Fibroblast of skin of left quadriceps (primary cell): ENCODE results near the gene ARHGAP4.

Source experiments
- DNase-seq, 2 experiments: peaks; one replicate each; pipeline ENCODE4 v3.0.0-alpha.2; 2013; ENCODE audit warnings: low read depth in 2 of 2

Gene ARHGAP4

DNA sequence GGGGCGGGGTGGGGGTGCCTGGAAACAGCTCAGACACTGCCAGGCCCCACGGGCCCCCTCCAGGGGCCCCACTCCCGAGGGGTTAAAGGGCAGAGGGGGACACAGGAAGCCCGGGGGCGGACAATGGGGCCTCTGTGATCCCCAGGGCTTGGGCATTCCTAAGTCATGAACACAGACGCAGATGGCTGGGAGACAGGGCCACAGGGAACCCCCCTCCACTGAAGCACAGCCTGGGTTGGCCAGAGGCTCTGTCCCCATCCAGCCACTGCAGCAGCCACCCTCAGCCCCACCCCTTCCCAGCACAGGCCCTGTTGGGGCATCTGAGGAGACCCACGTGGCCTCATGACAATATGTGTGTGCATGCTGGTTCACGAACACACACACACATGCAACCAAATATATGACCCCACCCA lies 44.0 kb downstream of the ARHGAP4 start:
- DNase-seq, result no peak

DNA sequence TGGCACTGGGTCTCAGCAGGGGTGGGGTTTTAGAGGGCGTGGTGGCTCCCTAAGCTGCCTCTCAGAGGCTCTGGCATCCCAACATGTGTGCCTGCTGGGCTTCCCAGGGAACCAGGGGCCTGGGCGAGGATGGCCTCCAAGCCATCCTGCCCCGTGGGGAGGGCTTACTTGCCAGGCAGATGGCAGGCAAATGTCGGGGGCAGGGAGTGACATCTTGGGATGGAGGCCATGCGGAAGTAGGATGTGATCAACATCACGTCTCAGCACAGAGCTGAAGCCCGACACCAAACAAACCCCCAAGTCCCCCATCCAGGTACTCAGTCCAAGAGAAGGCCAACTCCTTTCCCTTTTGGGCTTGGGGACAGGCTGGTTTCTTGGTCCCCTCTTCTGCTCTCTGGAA lies 44.8 kb downstream of the ARHGAP4 start:
- no peak for DNase-seq

DNA sequence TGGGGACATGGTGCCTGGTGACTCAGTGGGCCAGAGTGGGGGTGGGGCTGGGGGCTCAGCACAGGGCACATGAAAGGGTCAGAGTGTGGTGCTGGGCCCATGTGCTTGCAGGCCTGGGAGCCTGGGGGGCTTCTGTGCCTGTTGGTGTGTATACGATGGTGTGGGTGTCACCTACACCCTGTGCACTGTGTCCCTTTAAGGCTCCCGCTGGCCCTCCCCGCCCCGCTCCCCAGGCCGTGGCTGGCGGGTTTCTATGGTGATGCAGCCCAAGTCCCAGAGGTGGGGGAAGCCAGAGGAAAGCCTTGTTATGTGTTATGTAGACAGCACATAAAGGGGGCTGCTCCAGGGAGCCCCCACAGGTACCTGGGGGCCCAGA lies 45.6 kb downstream of the ARHGAP4 start:
- DNase-seq, result no peak

DNA sequence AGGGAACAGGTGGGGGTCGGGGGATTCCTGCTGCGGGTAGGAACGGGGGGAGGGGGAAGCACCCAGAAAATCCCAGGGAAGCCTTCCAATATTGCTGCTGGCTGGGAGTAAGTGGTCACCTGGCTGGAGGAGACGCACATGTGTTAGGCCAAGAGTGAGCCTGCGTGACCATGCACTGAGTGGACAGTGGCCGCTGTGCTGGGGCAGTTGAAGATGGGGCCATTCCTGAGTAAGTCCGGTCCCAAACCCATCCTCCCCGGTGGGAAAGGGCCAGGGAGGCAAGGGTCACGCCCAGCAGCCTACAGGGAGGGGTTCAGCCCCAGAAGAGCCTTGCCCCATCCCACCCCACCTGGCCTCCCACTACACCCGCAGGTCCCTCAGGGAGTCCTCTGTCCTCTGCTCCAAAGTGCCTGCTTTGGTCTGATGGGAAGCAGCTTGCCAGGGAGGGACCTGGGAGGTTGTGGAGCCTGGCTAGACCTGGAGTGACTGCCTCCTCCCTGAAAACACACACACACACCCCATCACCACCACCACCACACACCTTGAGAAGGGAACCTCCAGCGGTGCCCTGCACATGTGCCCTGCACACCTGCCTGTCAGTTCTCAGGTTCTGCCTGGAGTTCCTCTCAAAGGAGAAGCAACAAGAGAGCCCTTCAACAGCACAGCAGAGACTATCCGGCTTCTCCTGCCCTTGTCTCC lies 46.2 kb downstream of the ARHGAP4 start:
- no peak for DNase-seq

DNA sequence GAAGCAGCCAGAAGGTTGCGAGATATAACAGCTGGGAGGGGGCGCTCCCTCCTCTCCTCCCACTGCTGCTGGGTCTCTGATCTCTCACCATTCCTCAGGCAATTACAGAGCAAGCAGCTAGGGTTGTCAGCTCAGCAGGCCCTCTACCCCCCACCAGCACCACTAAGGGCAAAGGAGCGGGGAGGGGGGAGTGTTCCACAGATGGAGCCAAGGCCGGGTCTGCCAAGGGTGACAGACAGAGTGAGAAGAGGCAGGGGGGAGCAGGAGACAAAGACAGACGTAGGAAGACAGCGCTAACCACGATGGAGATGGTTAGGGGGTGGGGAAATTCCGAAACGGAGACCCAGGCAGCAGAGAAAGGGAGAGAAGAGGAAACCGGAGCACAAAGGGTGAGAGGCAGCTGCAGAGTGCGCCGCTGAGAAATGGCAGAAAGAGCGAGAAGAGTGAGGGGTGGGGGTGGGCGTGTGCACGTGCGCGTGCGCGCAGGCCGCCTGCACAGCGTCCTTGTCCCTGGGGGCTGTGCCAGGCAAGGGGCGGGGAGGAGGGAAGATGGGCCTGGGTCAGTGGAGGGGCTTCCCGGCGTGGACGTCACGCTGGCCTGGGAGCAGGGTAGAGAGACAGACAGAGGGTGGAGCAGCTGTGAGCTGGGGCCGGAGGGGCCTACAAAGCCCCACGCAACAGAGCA lies 47.0 kb downstream of the ARHGAP4 start:
- DNase-seq, result no peak

DNA sequence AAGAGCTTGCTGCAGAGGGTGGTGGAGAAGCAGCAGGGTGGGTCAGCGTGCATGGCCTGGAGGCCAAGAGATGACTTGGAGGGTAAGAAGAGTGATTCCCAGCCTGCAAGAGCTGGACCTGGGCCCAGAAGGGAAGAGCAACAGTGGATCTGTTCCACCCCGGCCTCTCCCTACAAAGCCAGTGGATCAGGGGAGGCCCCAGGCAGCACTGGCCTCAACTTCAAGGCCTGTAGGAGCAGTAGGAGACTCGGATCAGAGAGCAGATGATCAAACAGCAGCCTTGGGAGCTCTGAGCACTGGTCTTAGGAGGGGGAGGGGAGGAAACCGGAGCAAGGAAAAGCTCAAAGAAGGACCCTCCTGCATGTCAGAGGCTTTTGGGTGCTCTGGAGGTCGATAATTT lies 47.7 kb downstream of the ARHGAP4 start:
- DNase-seq, result no peak

DNA sequence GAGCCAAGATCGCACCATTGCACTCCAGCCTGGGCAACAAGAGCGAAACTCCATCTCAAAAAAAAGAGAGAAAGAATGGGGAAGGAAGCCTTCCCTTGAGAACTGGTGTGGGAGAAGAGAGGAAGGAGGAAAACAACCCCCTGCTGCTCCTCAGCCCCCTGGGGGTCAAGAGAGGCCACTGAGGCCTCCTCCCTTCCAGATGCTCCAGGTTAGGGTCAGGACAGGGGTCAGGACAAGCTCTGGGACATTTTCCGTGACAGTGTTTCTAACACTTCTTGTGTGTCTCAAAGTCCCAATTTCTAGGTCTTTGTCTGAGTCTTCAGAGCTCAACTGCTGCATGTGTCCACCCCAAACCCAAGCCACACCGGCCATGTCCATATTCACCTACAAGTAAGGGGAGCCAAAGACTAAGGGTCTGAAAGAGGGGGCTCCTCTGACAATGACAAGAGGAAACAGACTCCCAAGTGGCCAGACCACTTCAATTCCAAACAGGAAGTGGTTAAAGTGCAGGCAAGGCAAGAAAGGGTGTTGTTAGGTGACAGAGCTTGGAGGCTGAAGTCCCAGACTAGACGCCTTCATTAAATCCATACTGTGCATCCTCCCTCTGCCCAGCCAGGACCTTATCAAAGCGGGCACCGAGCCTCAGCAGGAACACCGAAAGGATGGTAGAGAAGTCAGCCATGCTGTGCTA lies 48.3 kb downstream of the ARHGAP4 start:
- DNase-seq, result no peak

DNA sequence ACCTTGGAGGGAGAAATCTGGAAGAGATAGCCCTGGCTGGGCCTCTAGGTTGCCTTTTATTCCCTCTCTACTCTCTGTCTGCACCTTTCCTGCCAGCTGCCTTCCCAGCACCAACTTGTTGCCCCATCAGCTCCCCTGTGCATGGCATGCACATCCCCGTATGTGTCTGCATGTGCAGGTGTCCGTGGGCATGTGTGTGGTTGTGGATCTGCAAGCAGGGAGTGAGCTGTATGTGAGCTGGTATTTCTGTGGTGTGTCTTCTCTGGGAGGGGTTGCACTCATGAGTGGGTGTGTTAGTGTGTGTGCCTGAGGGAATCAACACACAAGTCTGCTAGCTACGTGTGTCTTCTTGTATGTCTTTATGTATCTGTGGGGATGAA lies 50.0 kb downstream of the ARHGAP4 start:
- DNase-seq, result no peak

DNA sequence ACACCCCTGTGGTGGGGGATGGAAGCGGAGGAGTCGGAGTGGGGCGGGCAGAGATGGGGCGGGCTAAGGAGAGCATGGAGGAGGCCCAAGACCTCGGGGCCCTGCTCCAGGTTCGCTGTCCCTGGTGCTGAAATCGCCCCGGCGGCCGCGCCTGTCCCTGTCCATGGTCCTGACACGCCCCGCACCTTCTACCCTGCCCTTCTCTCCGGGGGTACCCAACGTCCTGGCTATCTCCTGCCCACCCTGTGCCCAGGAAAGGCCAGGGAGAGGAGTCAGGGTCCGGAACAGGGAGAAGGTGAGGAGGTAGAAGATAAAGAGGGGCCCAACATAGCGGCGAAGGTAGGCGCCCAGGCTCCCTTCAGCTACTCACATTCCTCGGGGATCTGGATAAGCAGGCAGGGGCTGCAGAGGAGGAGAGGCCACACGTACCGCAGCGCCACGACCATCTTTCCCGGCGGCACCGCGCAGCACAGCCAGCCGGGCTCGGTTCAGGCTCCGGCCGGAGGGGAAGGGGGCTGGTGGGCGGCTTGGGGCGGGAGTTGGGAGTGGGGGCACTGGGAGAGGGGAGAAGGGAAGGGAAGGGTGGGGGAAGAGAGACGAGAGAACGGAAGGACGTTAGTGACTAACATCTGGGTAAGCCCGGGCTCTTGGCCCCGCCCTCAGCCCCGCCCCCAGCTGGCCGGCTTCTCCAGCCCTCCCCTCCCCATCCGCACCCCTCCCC lies 50.5 kb downstream of the ARHGAP4 start:
- peak in 1 of 2 experiments; percentile 3 for DNase-seq

DNA sequence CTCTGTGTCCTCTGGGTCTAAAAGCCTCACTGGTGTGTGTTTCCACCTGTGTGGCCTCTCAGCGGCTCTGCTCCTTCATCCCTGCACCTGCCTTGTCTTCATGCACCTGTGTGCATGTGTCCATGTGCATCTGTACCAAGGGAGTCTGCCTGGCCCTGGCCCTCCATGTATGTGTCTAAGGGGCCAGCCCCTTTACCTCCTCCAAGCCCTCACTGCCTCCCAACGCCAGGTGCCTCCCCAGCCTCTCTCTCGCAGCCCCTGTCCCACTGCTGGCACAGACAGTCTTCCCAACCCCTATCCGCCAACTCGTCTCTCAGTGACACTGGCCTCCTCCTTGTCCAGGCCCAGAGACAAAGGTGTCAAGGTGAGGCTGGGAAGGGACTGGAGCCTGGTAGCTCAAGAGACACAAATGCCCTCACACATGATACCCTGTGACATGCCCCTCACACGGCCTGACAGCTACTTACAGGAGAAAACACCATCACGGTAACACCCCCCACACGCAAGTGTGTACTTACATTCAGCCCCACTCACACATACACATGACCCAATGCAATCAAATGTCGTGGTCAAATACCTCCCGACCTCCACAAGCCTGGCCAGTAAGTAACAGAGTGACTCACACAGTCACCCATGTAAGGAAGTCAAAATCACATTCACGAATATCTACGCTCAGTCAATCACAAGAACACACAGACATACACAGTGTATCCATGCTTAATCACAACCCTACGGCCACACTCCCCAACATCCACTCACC lies 51.5 kb downstream of the ARHGAP4 start:
- no peak for DNase-seq

DNA sequence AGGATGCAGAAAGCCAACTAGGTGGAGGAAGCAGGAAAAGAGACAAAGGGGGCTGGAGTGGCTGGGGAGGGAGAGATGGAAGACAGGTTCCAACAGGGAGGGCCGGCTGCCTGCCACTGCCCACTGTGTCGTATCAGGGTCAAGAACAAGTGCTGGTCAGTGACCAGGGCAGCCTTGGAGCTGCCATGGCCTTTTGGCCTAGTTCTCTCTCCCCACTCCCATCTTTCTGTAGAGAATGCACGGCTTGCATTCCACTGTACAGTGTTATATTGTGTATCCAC lies 52.0 kb downstream of the ARHGAP4 start:
- DNase-seq, result no peak

DNA sequence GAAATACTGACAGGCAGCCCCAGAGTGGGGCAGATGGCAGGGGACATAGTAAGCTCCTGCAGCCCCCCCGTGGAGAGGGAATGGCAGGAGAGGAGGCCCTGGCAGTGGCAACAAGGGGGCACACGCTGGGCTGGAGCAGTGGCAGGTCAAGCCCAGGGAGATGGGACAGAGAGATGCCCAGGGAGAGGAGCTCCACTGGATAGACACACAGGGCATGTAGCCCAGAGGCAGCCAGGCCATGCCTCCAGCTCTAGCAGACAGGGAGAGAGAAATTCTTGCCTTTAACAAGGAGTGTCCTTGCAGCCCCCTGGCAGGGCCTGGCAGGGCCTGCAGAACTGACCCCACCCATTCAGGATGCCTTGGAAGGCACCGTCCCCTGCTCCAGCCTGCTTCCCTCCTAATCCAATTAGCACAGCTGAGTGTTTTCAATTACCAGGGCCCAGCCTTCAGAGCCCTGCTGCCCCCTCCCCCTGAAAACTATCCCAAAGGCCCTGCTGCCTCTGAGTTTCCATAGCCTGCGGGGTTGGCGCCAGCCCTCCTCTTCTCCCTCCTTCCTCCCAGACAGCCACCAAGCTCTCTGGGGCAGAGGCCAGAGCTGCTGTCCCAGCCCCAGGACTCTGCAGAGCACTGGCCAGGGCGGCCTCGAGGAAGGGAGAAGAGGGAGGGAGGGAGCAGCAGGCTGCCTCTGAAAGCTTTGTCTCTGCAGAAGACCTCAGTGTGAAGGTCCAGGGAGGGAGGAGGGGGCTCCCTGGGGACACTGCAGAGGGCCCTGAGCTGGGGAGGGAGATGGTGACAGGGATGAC lies 52.6 kb downstream of the ARHGAP4 start:
- DNase-seq, result no peak

DNA sequence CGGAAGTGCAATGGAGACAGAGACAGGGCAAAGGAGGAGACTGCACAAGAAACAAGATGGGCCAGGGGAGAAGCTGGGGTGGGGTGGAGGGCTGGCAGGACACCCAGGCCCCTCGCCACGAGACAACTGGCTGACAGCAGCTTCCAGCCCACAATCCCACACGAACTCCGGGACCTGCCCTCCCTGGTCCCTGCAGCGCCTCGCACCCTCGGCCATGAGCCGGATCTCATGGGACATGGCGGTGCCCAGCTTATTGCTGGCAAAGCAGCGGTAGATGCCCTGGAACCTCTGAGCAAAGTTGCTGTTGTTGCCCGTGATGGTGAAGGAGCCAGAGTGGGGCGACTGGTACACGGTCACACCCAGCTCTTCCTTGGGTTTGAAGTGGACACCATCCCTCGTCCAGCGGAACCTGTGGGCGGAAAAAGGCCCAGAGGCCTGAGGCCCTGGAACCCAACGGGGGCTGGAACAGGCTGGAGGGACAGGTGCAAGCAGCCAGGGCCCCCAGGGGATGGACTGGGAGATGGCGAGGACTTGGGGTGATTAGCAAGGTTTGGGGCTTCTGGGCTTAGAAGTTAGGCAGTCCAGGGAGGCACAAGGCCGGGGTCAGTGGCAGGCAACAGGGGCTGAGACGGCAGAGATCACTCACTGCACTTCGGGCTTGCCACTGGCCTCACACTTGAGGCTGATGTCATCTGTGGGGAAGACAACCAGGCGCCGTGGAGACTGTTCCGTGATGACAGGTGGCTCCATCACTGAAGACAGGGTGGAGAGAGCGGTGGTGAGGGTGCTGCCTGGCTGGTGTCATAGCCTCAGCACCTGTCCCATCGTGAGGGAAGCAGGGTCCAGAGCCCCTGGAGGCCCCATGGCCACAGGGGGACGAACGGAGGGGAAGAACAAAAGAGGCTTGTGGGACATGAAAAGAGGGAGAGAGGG lies 53.9 kb downstream of the ARHGAP4 start:
- DNase-seq, result no peak

DNA sequence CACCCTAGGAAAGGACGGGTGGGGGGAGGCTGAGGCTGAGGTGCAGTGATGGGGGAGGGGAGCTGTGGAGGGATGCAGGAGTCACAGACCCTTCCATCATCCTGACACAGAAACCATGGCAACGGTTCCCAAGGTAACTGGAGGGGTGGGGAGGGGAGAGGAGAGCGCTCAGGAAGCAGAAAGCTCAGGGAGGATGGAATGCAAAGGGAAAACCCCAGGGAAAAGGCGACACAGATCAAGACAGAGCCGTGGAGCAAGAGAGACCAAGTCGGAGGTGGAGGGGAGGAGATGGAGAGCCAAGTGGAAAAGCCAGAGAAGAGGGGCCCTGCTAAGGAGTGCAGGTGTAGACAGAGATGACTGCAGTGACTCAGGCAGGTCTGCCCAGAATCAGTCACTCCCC lies 54.6 kb downstream of the ARHGAP4 start:
- DNase-seq, result no peak

DNA sequence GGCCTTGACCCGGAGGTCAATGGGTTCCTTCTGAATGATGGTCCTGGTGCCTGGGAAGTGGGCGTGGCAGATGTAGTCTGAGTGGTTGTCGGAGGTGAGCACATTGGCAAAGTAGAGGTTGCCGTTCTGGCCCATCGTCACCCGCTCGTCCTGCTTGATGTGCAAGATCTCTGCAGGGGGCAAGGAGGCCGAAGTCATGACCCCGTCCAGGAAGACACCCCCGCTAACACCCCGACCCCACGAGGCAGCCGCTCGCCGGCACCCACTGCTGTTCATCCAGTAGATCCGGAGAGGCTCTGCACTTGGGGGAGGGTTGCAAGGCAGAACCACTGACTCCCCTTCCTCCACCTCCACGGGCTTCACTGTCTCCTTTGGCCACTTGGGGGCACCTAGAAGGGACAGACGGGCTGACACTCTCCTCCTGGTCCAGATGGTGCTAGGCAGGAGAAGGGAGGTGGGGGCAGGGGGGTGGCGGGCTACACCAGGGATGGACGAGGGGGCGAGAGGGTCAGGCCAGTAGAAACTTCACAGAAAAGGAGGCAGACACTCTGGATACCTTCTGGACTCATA lies 55.2 kb downstream of the ARHGAP4 start:
- DNase-seq, result no peak

DNA sequence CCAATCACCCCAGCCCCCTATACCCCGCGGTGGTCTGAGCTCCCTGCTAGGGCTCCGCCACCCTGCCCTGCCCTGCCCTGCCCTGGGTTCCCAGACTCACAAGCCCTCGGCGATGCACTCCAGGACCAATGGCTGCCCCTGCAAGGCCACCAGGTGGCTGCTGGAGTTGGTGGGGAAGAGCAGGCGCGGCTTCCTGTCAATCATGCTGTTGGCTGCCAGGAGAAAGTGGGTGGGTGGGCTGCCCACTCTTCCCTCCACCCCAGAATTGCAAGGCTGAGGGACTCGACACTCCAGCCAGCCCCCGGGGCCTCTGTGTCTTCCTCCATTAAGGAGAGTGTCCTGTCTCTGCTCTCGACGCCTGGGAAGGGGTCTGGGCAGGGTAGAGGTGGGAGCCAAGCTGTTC lies 55.8 kb downstream of the ARHGAP4 start:
- DNase-seq, result no peak

DNA sequence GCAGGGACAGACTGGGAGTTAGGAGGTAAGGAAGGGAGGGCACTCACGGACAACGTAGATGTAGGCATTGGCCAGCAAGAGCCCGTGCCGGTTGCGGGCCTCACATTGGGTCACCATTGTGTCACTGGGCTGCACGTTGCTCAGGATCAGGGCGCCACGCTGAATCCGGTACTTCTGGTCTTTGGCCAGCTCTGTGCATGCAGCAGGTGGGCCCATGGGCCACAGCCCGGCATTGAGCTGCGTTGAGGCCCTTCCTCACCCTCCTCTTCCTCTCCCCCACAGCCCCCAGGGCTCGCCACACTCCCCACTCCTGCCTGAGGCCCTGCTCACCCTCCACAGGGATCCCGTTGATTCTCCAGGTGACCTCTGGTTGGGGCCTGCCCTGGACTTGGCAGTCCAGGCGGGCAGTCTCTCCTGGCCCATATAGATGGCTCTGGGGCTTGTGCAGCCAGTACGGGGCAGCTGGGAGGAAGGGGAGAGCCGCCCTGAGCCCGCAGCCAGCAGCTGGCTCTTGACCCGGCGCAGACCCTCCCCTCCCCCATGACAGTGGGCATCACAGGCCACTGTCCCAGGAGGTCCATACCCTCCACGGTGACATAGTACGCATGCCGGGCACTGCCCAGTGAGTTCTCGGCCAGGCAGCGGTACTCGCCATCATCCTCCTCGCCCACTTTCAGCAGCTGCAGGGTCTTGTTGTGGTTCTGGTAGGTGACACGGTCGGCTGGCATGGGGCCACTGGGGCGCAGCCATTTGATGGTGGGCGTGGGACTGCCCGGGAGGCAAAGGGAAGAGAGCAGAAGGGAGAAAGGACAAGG lies 56.4 kb downstream of the ARHGAP4 start:
- no peak for DNase-seq

DNA sequence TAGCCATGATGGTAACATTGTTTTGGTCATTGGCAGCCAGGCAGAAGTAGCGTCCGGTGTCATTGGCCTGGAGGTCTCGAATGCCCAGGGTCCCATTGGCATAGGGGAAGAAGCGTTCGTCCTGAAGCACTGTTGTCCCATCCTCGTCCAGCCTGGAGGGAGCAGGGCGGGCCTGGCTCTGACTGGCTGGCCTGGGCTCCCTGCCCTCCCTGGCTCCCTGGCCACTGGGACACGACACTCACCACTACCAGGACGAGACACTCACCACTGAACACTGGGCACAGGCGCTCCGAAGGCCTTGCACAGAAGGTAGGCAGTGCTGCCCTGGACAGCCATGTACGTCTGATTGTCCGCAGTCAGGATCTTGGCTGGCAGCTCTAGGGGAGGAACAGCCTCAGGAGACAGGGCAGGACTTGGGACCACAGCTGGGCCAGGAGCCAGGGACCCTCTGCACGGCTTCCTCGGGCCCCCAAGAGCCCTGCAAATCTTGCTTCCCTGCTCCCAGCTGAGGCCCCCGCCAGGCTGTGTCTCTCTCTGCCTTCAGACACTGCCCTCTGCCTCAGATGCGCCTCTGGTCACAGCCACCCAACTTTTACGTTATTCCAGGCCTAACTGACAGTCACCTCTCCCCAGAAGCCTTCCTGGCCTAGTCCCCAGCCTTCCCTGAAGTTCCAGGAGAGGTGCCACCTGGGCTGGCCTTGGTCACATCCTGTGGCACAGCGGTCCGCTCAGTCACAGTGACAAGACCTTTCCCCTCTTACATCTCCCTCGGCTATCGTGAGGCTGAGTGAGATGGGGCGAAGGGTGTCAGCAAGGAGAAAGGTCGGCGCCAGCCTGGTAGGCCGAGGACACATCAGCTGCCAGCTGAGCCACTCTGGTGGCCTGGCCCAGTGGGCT lies 57.2 kb downstream of the ARHGAP4 start:
- no peak for DNase-seq
